GM18511 (cell line): ENCODE measurements around the gene MSANTD3.
A peak's percentile ranks its signal among the peaks of the same experiment; 100 is the strongest.
"Not testable (repeated sequence)": the region's sequence is repeated elsewhere in the genome, so short reads cannot be mapped to it uniquely, and the experiment has no call there.

Source experiments
- ATAC-seq: cut with Tn5 transposase; IDR thresholded peaks from one replicate; pipeline ENCODE4 v1.9.1; 2021; ENCODE audit warnings: mild to moderate bottlenecking, moderate library complexity; ENCODE audit not compliant: unreplicated experiment

MSANTD3 gene

DNA sequence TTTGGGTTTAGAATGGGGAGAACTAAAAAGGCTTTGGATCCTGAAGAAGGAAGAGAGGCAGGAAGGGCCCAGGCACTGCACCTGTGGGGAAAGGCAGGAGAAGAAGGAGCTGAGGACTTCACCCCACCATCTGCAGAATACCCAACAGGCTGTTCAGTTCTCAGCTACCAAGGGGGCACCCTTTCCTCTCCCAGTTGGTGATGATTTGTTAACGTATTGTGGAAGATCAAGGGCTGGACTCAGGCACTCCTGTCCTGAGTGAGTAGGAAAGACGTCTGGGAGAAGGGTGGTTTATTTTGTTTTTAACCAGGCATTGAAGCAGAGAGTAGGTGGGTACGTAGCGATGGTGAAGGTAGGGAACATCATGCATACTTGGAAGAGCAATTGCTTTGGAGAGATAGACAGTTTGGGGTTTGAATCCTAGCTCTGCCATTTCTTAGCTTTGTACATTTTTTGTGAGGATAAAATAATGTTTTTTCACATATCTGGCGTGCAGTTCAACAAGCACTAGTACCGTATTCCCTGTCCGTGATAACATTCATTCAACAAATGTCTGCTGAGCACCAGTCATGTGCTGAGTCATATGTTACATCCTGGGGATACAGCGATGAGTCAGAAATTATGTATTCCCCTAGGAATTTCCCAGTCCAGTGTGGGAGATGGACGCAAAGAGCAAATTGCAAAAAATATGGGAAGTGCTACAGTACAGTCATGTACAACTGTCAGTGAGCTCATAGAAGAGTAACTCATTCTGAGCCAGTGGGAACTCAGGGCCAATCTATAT, 2.1 kb downstream of the MSANTD3 start:
- no peak for ATAC-seq

DNA sequence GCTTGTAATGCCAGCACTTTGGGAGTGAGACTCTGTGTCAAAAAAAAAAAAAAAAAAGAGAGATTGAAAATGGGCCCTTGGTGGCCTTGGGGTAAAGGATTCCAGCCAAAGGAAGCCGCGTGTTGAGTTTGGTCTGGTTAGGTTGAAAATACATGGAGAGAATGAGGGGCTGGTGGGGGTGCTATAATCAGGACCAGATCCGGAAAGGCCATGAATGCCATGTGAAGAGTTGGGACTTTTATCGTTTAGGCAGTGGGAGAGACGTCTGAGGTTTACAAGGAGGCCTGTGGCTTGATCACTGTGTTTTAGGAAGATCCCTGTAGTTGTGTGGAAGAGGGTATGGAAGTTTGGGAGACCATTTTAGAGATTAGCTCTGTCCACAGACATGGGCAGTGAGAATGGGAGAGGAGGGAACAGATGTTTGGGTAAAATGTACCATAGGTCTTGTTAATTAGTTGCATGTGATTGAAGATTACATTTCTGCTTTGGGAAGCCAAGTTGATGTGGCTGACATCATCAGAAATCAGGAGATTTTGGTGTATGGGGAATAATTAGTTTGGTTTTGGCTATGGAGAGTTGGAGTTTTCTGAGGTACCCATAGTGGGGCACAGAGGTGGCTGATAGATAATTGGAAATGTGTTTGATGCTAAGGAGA, 3.5 kb downstream of the MSANTD3 start:
- no peak for ATAC-seq

DNA sequence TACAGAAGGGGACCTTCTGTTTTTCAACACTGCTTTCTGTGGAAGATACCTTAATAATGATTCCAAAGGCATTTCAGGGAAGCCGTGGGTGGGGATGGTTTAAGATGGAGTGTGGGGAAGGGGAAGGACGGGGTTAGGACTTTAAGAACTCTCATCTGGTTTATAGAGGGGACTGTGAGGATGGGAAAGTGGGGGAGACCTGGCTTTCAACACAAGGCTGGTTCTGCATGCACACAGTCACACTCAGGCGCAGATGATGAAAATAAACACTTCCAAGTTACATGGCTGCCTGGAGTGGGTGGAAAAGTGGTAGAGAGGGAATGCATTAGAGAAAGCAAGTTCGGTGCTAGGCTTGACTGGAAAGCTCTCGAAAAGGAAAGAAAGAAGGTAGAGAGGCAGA, 4.9 kb downstream of the MSANTD3 start:
- ATAC-seq, result no peak

DNA sequence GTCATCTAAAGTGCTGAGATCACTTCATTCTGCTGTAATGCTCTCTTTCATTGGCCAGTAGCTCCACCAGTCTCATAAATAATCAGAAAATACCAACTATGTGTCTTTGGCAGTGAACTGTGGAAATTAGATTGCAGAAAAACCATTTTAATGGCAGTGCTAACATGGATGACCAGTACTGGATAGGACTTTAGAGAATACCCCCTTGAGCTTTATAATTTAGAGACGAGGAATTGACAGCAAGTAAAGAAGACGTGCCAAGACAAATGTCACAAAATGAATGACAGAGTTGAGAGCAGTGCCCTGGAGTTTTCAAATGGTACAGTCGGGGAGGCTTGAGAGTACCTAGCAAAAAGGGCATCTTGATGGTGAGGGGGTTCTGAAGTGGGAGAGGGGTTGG, 5.8 kb downstream of the MSANTD3 start:
- ATAC-seq, result no peak

DNA sequence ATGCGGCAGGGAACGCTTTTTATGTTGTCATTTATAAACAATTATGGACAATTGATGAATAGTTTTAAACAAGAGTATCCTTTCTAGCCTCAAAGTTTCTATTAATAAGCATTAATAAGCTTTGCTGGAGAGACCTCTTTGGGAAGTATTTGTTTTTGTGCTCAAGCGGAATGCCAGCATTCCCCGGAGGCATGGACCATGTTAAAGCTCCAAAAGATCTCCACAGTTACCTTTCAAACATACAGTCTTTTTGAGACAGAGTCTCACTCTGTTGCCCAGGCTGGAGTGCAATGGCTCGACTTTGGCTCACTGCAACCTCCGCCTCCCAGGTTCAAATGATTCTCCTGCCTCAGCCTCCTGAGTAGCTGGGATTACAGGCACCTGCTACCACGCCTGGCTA, 9.6 kb downstream of the MSANTD3 start:
- no peak for ATAC-seq

DNA sequence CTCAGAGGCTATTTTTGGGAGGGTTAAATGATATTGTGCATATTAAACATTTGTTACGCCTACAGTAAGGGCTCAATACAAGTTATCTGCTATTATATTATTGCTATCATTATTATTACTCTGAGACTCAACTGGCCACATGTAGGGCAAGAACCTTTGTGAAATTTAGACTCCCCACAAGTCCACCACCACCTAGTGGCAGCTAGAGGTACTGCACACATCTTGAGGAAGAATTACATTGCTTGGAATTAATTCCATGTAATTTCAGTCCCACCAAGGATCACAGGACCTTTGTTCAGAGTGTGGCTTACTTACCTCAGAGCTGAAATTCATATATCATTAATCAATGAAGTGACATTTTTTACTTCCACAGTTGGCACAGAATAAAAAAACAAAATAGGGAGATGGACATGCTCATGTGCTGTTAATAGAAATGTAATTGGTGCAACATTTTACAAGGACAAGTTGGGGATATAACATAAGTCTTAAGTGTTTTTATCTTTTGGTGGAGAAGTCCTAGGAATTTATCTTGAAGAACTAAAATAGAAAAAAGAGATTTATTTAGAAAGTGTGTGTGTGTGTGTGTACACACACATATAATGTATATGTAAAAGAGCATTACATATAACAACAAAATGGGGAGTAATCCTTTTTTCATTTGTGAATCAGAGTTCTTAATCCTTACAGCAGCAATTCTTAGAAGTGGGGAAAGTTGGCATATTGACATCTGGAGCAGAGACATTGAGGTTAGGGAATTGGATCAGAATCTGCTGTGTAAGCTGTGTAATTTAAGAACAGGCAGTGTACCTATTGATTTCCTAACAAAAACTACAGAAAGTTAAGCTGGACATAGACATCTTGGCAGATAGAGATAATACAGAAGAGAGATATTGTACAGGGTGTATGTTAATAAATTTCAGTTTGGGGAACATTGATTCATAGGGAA, 11.2 kb downstream of the MSANTD3 start:
- peak; percentile 76 for ATAC-seq

DNA sequence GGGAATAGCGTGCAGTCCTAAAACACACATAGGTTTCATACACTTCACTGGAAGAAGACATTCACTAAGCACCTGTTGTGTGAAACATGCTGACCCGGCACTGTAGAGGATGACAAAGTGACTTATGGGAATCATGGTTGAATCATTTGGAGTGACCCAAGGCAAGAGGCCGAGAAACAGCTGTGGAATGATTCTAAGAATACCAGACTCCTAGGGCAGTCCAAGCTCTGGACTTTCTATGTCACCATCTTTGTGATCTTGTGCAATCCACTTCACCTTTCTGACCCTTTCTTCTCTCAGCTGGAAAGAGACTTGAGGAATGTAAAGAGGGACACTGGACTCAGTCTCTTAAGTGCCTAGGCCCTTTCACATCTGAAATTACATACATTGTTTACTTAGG, 13.1 kb downstream of the MSANTD3 start:
- no peak for ATAC-seq

DNA sequence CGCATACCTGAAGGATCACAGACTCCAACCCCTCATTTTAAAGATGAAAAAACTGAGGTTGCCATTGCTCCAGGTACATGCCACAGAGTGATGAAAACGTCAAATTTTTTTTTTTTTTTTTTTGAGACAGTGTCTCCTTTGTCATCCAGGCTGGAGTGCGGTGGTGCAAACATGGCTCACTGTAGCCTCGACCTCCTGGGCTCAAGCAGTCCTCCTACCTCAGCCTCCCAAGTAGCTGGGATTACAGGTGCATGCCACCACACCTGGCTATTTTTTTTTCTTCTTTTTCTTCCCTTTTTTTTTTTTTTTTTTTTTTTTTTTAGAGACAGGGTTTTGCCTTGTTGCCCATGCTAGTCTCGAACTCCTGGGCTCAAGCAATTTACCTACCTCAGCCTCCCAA, 13.5 kb downstream of the MSANTD3 start:
- not testable (repeated sequence) for ATAC-seq

DNA sequence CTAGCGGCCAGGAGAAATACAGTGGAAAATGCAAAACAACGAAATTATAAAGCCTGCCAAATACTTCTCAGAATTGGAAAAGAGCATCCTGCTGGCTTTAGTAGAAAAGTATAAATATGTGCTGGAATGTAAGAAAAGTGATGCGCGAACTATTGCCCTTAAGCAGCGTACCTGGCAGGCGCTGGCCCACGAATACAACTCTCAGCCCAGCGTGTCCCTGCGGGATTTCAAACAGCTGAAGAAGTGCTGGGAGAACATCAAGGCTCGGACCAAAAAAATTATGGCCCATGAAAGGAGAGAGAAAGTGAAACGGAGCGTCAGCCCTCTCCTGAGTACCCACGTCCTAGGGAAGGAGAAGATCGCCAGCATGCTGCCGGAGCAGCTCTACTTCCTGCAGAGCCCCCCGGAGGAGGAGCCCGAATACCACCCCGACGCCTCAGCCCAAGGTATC, 15.0 kb downstream of the MSANTD3 start:
- ATAC-seq, result no peak

DNA sequence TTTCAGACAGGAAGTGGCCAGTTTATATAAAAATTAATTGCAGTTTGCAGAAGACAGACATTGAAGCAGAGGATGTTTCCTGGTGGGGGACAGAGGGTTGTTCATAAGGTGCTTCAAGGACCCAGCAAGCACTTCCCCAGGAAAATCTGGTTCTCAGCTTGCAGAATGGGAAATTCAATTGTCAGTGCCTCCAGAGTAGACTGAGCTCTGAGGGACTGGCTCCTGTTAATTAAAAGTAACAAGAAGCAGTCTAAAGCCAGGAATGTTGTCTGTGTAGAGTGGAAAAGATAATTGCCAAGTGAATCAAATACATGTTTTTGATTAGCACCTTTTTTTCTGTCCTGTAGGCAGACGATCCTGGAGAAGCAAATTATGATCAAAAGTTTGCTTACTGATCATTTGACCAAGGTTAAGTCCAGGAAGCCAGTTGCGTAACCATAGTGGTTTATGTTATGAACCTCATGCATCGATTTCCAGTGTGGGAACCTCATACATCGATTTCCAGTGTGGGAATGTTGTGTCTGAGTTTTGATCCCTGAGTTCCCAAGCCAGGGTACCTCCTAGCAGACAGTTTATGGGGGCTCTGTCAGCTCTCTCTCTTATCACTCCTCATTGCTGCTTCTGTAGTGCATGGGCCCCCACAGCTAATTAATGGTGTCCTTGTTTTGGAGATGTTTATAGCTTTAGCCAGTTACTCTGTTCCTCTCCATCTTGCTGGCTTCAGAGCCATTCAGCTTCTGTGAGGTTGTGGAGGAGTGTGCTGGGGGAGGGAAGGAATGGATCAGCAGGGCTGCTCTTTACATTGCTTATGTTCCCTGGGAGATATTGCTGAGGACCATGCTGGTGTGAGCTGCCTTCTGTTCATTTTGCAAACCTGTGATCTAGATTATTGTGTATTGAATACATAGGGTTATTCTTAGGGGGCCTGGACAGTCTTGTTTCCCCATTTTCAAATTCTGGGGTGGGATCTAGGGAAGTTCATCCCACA, 17.1 kb downstream of the MSANTD3 start:
- ATAC-seq, result no peak

DNA sequence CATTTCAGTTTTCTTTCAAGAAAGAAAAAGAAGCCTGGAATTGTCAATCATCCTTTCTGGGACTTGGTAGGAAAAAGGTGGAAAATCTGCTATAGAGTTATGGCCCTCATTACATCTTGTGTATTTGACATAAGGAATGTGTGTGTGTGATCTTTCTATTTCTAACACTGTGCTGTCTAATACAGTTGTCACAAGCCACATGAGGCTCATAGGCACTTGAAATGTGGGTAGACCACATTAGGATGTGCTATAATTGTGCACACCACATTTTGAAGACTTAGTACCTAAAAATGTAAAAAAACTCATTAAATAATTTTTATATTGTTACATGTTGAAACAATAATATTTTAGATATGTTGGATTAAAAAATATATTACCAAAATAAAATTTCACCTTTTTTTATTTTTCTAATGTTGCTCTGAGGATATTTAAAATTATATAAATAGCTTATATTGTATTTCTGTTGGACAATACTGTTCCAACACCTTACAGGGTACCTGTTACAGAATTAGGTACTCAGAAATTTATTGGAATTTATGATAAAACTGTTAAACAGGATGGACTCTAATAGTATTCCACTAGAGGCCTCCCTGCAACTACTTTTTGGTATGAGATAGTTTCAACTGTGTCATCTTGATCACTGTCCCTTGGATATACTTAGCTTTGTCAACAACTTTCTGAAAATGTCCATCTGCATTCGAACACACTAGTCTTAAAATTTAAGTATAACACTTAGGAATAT, 18.4 kb downstream of the MSANTD3 start:
- no peak for ATAC-seq

DNA sequence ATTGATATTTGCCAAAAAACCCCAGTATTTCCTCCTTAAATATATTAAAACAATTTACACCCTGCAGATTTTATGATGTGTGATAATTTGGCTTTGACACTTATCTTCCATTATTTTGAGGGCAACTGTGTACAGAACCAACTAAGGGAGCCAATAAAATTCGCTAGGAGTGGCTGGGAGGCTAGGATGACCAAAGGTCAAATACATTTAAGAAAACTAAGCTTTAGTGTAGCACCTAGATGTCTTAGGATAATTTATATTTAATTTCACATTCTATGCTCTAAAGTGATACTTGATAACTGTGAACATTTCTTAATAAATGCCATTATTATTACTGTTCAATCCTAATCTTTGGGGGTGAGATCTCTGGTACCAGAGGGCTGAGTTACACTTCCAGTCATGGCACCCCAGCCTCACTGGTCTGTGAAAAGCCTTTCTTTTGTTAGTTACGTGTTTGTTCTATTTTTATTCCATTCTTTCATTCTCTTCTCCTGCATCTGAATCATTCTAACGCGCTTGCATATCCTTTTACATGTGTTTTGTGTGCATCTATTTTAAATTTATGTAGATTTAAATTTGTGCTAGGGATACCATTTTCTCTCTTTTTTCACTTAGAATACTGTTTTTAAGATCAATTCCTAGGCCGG, 19.1 kb downstream of the MSANTD3 start:
- no peak for ATAC-seq

DNA sequence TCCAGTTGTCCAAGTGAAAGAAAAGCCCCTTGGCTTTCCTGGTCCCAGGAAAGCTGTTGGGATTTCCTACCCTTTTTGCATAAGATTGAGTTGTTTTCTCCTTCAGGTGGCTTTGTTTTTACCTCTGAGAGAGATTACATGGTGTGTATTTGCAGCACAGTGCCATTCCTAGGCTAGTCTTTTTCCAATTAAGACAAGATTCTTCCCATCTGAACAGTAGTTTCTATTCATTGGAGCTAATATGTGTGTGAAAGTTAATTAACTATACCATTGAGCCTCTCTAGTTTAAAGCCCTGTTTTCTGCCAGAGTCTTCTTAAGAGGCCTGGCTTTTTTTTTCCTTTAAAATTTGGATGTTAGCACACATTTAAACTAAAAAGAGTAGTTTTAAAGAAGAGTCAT, 20.1 kb downstream of the MSANTD3 start:
- no peak for ATAC-seq

DNA sequence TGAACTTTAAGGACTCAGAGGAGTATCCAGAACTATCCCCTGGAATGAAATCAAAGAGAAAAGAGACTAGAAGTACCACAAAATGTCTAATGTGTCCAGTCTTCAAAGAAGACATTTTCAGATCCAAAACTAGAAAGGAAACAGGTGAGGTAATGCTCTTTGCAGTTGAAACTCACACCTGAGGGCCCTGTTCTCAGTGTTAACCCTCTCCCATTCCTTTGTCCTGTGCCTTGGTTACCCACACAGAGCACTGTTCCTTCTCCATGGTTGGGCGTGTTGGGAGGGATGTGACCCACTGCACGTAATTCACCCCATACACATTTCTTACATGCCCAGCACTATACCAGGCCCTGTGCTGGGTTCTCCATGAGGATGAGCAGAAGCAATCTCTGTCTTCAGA, 21.3 kb downstream of the MSANTD3 start:
- ATAC-seq, result no peak

DNA sequence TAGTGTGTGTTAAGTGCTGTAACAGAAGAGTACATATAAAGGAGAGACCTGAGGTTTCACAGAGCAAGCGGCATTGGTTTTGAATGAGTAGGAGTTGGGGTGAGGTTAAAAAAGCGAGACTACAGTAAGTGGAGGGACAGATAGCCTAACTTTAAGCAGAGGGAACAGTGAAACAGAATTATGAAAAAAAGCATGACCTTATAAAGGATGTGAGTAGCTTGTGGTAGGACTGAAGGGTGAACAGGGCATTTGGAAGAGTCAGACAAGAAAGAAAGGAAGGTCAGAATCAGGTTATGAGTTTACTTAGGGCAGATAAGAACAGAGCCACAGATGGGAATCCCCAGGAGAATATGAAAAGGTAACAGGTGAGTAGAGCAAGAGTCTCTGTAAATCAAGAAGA, 22.5 kb downstream of the MSANTD3 start:
- ATAC-seq, result no peak

DNA sequence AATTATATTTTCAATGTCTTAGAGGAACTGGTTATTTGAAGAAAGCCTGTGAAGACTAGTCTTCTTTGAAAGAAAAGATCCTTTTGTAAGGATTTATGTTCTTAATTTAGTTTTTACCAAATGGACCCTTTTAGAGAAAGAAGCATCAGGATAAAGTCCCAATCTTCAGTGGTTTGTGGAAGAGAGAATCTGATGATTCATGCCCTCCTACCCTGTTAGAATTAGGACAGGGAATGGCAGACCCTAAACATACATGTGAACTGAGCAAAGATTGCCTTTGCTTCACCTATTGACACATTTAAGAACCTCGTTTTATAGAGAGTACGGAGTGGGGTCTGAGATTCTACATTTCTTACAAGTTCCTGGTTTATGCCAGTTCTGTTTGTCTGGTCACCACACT, 26.0 kb downstream of the MSANTD3 start:
- no peak for ATAC-seq

DNA sequence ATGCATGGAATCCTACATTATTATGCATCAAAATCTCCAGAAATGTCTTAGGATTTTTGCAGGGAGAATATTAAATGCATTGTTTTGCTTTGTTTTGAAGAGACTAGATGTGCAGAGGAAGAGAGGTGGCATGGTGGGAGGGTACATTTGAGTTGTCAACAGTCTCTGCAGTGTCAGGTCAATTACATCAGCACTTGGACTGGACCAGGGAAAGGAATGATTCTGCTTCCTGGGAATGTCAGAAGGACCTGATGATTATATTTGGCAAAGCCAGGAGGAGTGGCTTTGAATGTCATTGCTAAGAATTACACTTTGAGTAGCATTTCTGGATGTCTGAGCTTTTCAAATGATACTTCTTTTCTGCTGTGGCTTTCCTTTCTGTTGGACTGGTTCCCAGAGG, 28.5 kb downstream of the MSANTD3 start:
- ATAC-seq, result no peak

DNA sequence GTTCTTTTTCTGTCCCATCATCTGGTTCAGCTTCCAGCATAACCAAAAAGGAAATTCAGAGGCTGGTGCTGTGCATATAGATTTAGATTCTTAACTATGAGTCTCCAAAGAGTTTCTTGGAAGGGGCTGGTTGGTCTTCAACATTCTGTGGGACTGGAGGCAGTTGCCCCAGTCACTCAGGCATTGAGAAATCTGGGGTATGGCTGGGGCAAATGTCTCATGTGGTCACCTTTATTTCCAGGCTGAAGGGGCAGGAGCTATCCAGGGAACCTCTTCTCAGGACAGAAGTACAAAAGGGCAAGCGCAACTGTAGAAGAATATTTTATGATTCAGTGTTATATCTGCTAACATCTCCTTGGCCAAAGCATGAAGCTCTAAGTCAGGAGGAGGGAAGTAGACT, 30.6 kb downstream of the MSANTD3 start:
- ATAC-seq, result no peak

DNA sequence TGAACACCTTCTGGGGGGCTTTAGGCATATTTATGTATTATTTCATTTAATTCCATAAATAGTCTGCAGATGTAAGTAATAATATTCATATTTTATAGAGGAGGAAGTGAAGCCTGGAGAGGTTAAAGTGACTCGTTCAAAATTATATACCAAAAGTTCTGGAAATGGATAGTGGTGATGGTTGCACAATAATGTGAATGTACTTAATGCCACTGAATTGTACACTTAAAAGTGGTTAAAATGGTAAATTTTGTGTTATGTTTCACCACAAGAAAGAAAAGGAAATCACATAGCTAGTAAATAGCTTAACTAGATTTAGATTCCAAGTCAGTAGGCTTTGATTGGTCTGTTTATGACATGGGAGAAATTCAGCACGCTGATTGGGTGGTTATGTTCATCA, 33.0 kb downstream of the MSANTD3 start:
- ATAC-seq, result no peak
